IMR-90 (cell line): ENCODE results near the gene ZNF337. TPM values are rescaled to one million over a fixed set of nuclear protein-coding genes. Genes with fewer than 3 reads are reported as not detected.

ENCODE experiments used
- ATAC-seq: fragments of 200-7000 bp; cut with Tn5 transposase; 2 replicates; pipeline ENCODE4 v1.9.1; 2020; ENCODE audit warnings: low read depth, mild to moderate bottlenecking, moderate library complexity
- BruUV-seq: library from RNA; stranded (reverse); fragments of 400-500 nt; replicated peaks from 2 replicates; lab custom pipeline; 2021; lab: Mats Ljungman, UMichigan
- CTCF ChIA-PET: fragments of 300-600 bp; formaldehyde crosslinking; extraction: SDS; loops from one replicate; lab custom pipeline; 2021; ENCODE audit warnings: antibody characterized with exemption; lab: Yijun Ruan, JAX
- POLR2A ChIA-PET: fragments of 300-600 bp; sonication (Branson Sonifier 250); formaldehyde crosslinking; loops from one replicate; lab custom pipeline; 2022; ENCODE audit warnings: antibody characterized with exemption; ENCODE audit not compliant: unreplicated experiment; lab: Charles Lee
- DNase-seq: peaks from one replicate; pipeline ENCODE4 v3.0.0; 2013
- H2AFZ ChIP-seq: replicated peaks from 2 replicates; pipeline ENCODE3; 2013; ENCODE audit warnings: low read length, mild to moderate bottlenecking; ENCODE audit not compliant: poor library complexity
- H2AK5ac ChIP-seq: 2 replicates; pipeline ENCODE4 v1.6.1; 2013; ENCODE audit warnings: low read depth, low read length, inconsistent platforms
- H2AK9ac ChIP-seq: replicated peaks from 2 replicates; pipeline ENCODE3; 2013; ENCODE audit warnings: mild to moderate bottlenecking, low read depth, low read length, moderate library complexity; ENCODE audit not compliant: poor library complexity
- H2BK120ac ChIP-seq: 2 replicates; pipeline ENCODE4 v1.6.1; 2013; ENCODE audit warnings: low read depth, low read length, inconsistent platforms
- H2BK15ac ChIP-seq: 3 replicates; pipeline ENCODE4 v1.6.1; 2013; ENCODE audit warnings: low read depth, low read length, inconsistent platforms
- H2BK20ac ChIP-seq: 2 replicates; pipeline ENCODE4 v1.6.1; 2013; ENCODE audit warnings: low read depth, mild to moderate bottlenecking, inconsistent platforms, low read length, moderate library complexity
- H2BK5ac ChIP-seq: 2 replicates; pipeline ENCODE4 v1.6.1; 2013; ENCODE audit warnings: mild to moderate bottlenecking, low read depth, low read length, inconsistent platforms; ENCODE audit not compliant: poor library complexity, severe bottlenecking
- H3K14ac ChIP-seq: replicated peaks from 2 replicates; pipeline ENCODE4 v1.6.1; 2013; ENCODE audit warnings: low read depth, low read length, inconsistent platforms
- H3K18ac ChIP-seq: 2 replicates; pipeline ENCODE4 v1.6.1; 2013; ENCODE audit warnings: low read depth, low read length, control low read depth
- H3K23ac ChIP-seq: 2 replicates; pipeline ENCODE4 v1.6.1; 2013; ENCODE audit warnings: low read depth, low read length, inconsistent platforms
- H3K27ac ChIP-seq: 2 replicates; pipeline ENCODE4 v1.5.1; 2013; ENCODE audit warnings: mild to moderate bottlenecking, control low read depth, low read length; ENCODE audit not compliant: insufficient read depth
- H3K27me3 ChIP-seq: 2 replicates; pipeline ENCODE4 v1.6.1; 2013; ENCODE audit warnings: low read length; ENCODE audit not compliant: control insufficient read depth, insufficient read depth
- H3K36me3 ChIP-seq: 2 replicates; pipeline ENCODE4 v1.6.1; 2013; ENCODE audit warnings: low read length, mixed read lengths; ENCODE audit not compliant: control insufficient read depth, insufficient read depth
- H3K4ac ChIP-seq: 2 replicates; pipeline ENCODE4 v1.6.1; 2013; ENCODE audit warnings: low read depth, low read length, inconsistent platforms
- H3K4me1 ChIP-seq: 2 replicates; pipeline ENCODE4 v1.6.1; 2013; ENCODE audit warnings: low read length, mixed read lengths; ENCODE audit not compliant: control insufficient read depth, insufficient read depth
- H3K4me2 ChIP-seq: 2 replicates; pipeline ENCODE4 v1.6.1; 2013; ENCODE audit warnings: low read depth, mild to moderate bottlenecking, control low read depth, low read length, moderate library complexity
- H3K4me3 ChIP-seq: 2 replicates; pipeline ENCODE4 v1.5.1; 2013; ENCODE audit warnings: low read depth, mild to moderate bottlenecking, control low read depth, low read length, moderate library complexity; ENCODE audit not compliant: insufficient read depth
- H3K56ac ChIP-seq: 2 replicates; pipeline ENCODE4 v1.6.1; 2013; ENCODE audit warnings: low read length, inconsistent platforms; ENCODE audit not compliant: insufficient read depth; ENCODE audit errors: extremely low read depth
- H3K79me1 ChIP-seq, 2 experiments: 2 replicates each; pipeline ENCODE4 v1.6.1; 2013; ENCODE audit warnings: low read length in 2 of 2, inconsistent platforms in 1 of 2, low read depth in 1 of 2
- H3K9ac ChIP-seq: 2 replicates; pipeline ENCODE4 v1.6.1; 2013; ENCODE audit warnings: low read depth, low read length, control low read depth
- H3K9me1 ChIP-seq: 2 replicates; pipeline ENCODE4 v1.6.1; 2013; ENCODE audit warnings: low read length, inconsistent platforms; ENCODE audit not compliant: insufficient read depth
- H3K9me3 ChIP-seq: 2 replicates; pipeline ENCODE4 v1.6.1; 2013; ENCODE audit warnings: low read length; ENCODE audit not compliant: control insufficient read depth, insufficient read depth
- H4K20me1 ChIP-seq: 2 replicates; pipeline ENCODE4 v1.6.1; 2013; ENCODE audit warnings: low read length, inconsistent platforms; ENCODE audit not compliant: insufficient read depth
- H4K5ac ChIP-seq: 2 replicates; pipeline ENCODE4 v1.6.1; 2013; ENCODE audit warnings: mild to moderate bottlenecking, low read depth, low read length, control low read depth
- H4K8ac ChIP-seq, 2 experiments: 2 replicates each; pipeline ENCODE4 v1.6.1; 2013; ENCODE audit warnings: low read depth in 2 of 2, low read length in 2 of 2, control low read depth in 1 of 2, inconsistent platforms in 1 of 2
- H4K91ac ChIP-seq: 2 replicates; pipeline ENCODE4 v1.6.1; 2013; ENCODE audit warnings: low read depth, low read length, inconsistent platforms; ENCODE audit not compliant: insufficient read depth
- BHLHE40 ChIP-seq: fragments of 150-350 bp; IDR thresholded peaks from 2 replicates; pipeline ENCODE4 v1.6.1; 2016; ENCODE audit warnings: mild to moderate bottlenecking, low read depth, low read length
- CEBPB ChIP-seq: IDR thresholded peaks from 2 replicates; pipeline ENCODE4 v1.6.1; 2012; ENCODE audit warnings: low read depth, low read length, improper control_type of control experiment
- CHD1 ChIP-seq: IDR thresholded peaks from 2 replicates; pipeline ENCODE4 v1.6.1; 2012; ENCODE audit warnings: low read depth, low read length, improper control_type of control experiment
- FOS ChIP-seq: fragments of 150-350 bp; IDR thresholded peaks from 2 replicates; pipeline ENCODE4 v1.6.1; 2016; ENCODE audit warnings: low read depth, low read length
- MAFK ChIP-seq: IDR thresholded peaks from 2 replicates; pipeline ENCODE4 v1.6.1; 2012; ENCODE audit warnings: low read depth, low read length, improper control_type of control experiment
- MAZ ChIP-seq: IDR thresholded peaks from 2 replicates; pipeline ENCODE4 v1.6.1; 2012; ENCODE audit warnings: low read depth, mild to moderate bottlenecking, low read length, improper control_type of control experiment, moderate library complexity, borderline replicate concordance
- MXI1 ChIP-seq: IDR thresholded peaks from 2 replicates; pipeline ENCODE4 v1.6.1; 2012; ENCODE audit warnings: low read depth, mild to moderate bottlenecking, low read length, moderate library complexity, borderline replicate concordance
- NFE2L2 ChIP-seq: fragments of 150-350 bp; IDR thresholded peaks from 2 replicates; pipeline ENCODE4 v1.6.1; 2016; ENCODE audit warnings: low read depth, mild to moderate bottlenecking, low read length
- RCOR1 ChIP-seq: IDR thresholded peaks from 2 replicates; pipeline ENCODE4 v1.6.1; 2012; ENCODE audit warnings: mild to moderate bottlenecking, low read length, improper control_type of control experiment; ENCODE audit not compliant: insufficient replicate concordance
- SMC3 ChIP-seq: fragments of 150-350 bp; IDR thresholded peaks from 2 replicates; pipeline ENCODE4 v1.6.1; 2016; ENCODE audit warnings: low read depth, mild to moderate bottlenecking, antibody characterized with exemption, low read length, moderate library complexity
- dilution Hi-C: fragments of 300-500 bp; cut with HindIII; formaldehyde crosslinking; loops from one replicate; pipeline ENCODE4 v1.14.3; 2018; ENCODE audit warnings: low sequenced_read_pairs; ENCODE audit not compliant: unreplicated experiment
- in situ Hi-C: fragments of 300-500 bp; cut with MboI; formaldehyde crosslinking; loops from 3 replicates; pipeline ENCODE4 v1.14.3; 2019; ENCODE audit warnings: low sequenced_read_pairs, inconsistent platforms, mixed read lengths
- intact Hi-C: fragments of 100-400 bp; cut with micrococcal nuclease; formaldehyde crosslinking; loops from 2 replicates; pipeline ENCODE4 v1.10.0; 2022
- polyA plus RNA-seq, 3 experiments: library from polyadenylated mRNA; depleted of rRNA; stranded (reverse); fragments of >200 nt; gene quantifications; 2 replicates each; pipeline ENCODE4 v1.2.3, GENCODE V29; 2012; ENCODE audit warnings: low replicate concordance in 1 of 3
- total RNA-seq: library from RNA; depleted of rRNA; stranded (reverse); fragments of >200 nt; gene quantifications from 2 replicates; pipeline ENCODE4 v1.2.3, GENCODE V29; 2012
- TF ChIP-seq, protein P1 (sequence below): fragments of 150-350 bp; IDR thresholded peaks from 2 replicates; pipeline ENCODE4 v1.6.1; 2016; ENCODE audit warnings: low read depth, mild to moderate bottlenecking, low read length, moderate library complexity, borderline replicate concordance

ZNF337 gene
- total and polyA plus RNA-seq, 2 of the 4 experiments (the other 2 are of a cell fraction) = 10.4 to 16.5 TPM

GRCh38 chr20:25643716-25644115, 52.9 kb downstream of the ZNF337 start:
- in situ Hi-C loops (no loop called here), dilution Hi-C loops (no loop called here), intact Hi-C loops (no loop called here)
- ChIA-PET POLR2A (no interaction called here), CTCF (no interaction called here)
- Histone ChIP-seq H3K14ac (no peak overlapping the region), H3K23ac (no peak overlapping the region), H3K56ac (no peak overlapping the region), H4K5ac (no peak overlapping the region), H3K79me1 (no peaks in the 10 kb centered on the region), H2BK15ac (no peak overlapping the region), H3K4me1 (no peaks in the 10 kb centered on the region), H2BK120ac (no peak overlapping the region), H3K4ac (no peak overlapping the region), H3K18ac (no peak overlapping the region), H2AK5ac (no peak overlapping the region), H3K9ac (no peak overlapping the region), H3K9me1 (no peaks in the 10 kb centered on the region), H2BK5ac (no peak overlapping the region), H2BK20ac (no peak overlapping the region), H3K9me3 (peaks cover 3% of the 10 kb centered on the region; the same call in 1 of the 2 replicates), H3K36me3 (no peaks in the 10 kb centered on the region), H3K27ac (no peak overlapping the region), H4K20me1 (no peaks in the 10 kb centered on the region), H2AK9ac (no peak overlapping the region), H2AFZ (no peak overlapping the region), H3K27me3 (no peaks in the 10 kb centered on the region), H4K91ac (no peak overlapping the region), H3K4me3 (no peak overlapping the region), H4K8ac (no peak overlapping the region), H3K4me2 (no peak overlapping the region)
- DNase-seq (no peak), ATAC-seq (no peak)
- BruUV-seq = no TSS peak
- TF ChIP-seq, protein P1, sequence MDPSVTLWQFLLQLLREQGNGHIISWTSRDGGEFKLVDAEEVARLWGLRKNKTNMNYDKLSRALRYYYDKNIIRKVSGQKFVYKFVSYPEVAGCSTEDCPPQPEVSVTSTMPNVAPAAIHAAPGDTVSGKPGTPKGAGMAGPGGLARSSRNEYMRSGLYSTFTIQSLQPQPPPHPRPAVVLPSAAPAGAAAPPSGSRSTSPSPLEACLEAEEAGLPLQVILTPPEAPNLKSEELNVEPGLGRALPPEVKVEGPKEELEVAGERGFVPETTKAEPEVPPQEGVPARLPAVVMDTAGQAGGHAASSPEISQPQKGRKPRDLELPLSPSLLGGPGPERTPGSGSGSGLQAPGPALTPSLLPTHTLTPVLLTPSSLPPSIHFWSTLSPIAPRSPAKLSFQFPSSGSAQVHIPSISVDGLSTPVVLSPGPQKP = no peak
- TF ChIP-seq MXI1 (no peak), NFE2L2 (no peak), MAZ (no peak), BHLHE40 (no peak), CHD1 (no peak), MAFK (no peak), FOS (no peak), RCOR1 (no peak), SMC3 (no peak), CEBPB (no peak)
